Left renal cortex interstitium (tissue), 4 donors: Measurements from ENCODE around the gene DGKG. TPM values are rescaled to one million over a fixed set of nuclear protein-coding genes. Genes with fewer than 3 reads are reported as not detected.

Experiments
- DNase-seq, 4 donors: peaks; one replicate each; pipeline ENCODE4 v3.0.0-alpha.2; 2013; ENCODE audit warnings: low read depth in 4 of 4, low spot score in 2 of 4, missing footprints in 1 of 4
- polyA plus RNA-seq, 4 donors: library from polyadenylated mRNA; unstranded; fragments of 120-200 nt; gene quantifications; one replicate each; pipeline ENCODE4 v1.2.1, GENCODE V29; 2013; ENCODE audit not compliant: insufficient read length in 4 of 4

The DGKG gene
- polyA plus RNA-seq, 4 donors: 0.51 to 0.92 (median 0.71) TPM

- DNase-seq: no peak
These were observed 6.7 kb upstream of the DGKG start for GRCh38 chr3:186368717-186369116.

- no peak for DNase-seq
These were observed 6.1 kb upstream of the DGKG start for GRCh38 chr3:186368176-186368575.

GRCh38 chr3:186367631-186368030, 5.6 kb upstream of the DGKG start:
- no peak for DNase-seq

DNA sequence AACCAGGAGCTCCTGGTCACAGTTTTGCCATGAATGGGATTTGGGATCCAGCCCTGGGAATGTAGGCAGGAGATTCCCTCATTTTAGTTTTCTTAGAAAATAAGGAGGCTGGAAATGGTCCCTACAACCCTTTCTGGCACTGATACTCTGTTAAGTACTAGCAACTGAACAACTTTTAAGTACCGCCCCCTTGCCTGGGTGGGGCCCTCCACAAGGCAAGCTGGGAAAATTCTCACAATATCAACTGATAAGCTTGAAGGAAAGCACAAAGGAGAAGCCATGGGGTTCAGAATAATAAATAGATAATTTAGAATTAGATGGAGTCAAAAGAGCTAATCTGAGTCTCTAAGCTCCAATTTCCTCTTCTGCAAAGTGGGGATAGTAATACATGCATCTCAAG, 4.2 kb upstream of the DGKG start:
- no peak for DNase-seq

- no peak for DNase-seq
These were observed 3.4 kb upstream of the DGKG start for GRCh38 chr3:186365202-186365974.

- no peak for DNase-seq
These were observed 954 bp upstream of the DGKG start for GRCh38 chr3:186362988-186363387.

GRCh38 chr3:186362537-186362842, 456 bp upstream of the DGKG start:
- no peak for DNase-seq

DNA sequence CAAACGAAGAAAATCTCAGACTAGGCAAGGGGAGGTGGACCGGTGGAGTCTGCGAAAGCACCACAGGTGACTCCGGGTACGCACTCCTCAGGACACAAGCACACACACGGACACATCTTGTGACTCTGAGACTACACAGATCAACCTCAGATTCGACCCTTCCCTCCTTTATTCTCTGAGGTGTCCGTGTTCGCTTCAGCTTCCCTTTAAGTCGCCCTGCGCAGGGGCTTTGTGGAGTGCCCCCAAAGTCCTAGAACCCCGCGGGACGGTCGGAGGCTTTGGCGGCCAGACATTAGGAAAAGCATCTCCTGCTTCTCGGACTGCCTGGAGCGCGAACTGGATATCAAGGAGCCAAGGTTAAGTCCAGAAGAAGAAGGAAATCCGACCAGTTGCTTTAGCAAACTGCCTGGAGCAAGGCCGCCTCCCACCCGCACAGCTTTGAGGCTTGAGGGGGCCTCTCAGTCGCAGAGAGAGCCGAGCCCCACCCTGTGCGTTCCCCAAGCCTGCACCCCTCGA, 730 bp downstream of the DGKG start:
- no peak for DNase-seq

DNA sequence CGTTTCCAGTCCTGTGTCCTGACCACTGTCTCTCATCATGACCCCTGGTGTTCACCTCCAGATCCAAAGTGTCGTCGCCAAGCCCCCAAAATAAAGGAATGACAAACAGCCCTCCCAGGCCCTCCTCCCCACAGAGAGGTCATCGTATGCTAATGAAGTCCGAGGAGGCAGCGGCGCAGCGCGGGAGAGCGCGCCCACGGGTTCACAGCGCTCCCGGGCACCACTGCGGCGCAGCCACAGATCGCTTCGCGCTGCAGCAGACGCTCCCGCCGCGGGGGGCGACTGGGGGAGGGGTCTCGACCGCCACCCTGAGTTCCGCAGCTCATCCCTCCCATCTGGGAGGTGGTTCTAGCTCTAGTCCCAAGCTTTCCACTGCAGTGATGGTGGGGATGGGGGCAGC, 1.3 kb downstream of the DGKG start:
- DNase-seq: no peak

DNA sequence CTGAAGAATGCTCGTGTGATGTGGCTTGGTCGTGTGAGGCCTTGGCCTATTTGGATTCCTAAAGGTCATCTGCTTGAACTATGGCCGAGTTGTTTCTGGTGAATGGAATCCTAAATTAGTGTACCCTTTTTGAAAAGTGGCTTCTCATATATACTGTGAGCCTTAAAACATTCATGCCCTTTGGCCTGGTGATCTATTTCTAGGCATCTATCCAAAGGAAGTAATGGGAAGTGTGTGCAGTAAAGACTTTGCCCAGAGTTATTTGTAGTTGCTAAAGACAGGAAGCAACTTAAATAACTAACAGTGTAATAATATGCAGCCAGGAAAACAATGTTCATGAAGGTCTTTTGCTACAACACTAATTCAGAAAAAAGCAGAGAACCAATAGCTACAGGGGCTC, 3.0 kb downstream of the DGKG start:
- DNase-seq: no peak

DNA sequence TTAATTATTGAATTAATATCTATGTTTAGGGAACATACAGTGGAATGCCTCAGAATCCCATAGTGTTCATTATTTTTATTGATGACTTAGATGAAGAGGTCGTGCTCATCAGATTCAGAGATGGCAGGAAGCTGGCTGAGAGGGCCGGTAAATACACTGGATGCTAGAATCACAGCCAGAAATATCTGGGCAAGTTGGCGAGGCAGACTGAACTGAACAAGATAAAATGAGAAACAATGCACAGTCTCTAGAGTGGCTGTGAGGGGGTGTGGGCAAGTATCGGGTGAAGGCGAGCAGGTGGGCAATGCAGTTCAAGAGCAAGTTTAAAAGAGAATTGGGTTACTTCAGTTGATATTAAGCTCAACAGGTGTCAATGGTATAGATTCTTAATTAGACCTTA, 5.9 kb downstream of the DGKG start:
- no peak for DNase-seq

DNA sequence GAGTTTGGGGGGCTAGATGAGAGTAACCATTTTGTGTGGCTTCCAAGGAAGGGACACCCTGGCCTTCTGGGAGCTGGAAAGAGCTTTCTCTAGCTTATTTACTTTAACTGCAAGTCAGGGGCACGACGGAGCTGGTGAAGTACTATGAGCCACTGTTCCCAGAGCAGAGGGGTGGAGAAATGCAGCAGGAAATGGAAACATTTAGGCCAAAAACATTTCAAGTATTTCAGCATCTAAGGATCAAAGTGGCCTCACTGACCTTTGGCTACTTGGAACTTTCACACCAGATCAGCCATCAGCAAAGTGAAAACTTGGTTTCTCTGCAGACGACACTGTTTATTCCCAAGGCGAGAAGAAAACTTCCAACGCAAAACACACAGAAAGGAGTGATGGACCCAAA, 7.9 kb downstream of the DGKG start:
- DNase-seq: no peak

DNA sequence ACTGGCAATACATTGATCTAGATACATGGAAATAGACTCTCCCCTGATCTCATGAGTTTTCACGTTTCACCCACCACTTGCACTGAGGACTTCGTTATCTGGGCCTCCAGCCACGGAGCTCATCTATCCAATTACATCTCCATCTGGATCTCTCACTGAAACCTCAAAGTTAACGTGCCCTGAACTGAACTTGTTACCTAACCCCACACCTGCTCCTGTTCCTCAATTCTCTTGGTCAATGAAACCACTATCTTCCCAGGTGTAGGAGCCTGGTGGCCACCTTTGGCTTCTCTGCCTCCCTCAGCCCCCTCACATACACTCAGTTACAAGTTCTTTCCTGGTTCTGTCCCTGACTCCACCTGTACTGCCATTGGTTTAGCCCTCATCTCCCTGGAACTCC, 9.7 kb downstream of the DGKG start:
- DNase-seq: no peak

DNA sequence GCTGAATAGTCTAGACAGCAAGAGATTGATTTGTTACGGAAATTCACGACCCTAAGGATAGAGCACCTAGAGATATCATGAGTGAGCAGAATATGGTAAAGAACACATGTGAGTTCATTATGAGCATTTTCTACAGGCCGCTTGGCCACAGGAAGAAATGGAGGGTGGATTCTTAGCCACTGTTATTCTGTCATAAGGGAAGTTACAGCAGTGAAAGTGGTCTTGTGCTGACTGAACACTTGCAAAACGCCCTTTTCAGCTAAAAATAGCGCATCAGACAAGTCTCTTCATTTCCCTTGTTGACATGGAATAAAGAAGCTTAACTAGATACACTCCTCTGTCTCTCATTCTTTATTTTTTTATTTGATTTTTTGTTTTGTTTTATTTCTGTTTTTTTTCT, 19.8 kb downstream of the DGKG start:
- no peak for DNase-seq

DNA sequence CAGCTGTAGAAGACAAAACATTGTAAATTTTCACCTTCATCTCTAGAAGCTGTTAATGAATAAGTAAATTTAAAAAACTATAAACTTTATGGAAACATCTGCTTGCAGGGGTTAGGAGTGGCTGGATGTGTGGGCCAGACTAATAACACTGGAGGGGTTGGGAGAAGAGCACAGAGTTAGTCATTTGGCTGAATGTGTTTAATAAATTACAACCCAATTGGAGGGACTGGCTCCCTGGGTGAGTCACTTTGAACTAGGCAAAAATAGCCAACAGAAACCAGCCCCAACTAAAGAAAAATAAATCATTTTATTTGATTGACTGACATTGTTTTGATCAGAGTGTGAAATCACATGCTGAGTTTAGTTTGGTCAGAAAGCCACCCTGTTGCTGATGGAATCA, 21.8 kb downstream of the DGKG start:
- DNase-seq: no peak

DNA sequence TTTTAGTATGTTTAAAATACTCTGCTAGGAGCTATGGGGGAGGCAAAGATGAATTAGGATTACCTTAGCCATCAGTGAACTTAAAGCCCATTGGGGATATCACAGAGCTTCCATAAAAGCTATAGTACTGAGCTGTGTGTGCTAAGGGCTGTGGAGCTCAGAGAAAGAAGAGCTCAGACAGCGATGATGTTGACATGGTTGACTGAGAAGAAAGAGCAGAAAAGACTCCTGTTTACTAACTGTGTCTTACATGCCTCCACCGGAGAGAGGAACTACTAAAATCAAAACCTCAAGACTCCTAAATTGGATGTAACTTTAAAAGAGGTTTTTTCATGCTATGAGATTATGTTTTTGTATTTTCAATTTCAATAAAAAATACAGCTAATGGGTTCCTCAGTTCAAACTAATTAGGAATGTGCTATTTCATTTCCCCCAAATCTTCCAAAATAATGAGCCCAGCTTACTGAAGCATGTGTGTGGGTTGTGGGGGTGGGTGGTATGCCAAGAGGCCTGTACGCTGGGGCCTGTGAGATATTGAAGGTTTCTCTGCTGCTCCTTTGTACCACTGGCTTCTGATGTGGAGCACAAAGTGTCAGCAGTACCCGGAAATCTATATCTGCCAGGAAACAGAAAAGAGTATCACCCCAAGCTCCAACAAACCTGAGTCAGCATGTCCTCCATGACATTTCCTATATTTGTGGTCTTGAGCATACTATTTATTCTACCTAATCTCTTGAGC, 22.7 kb downstream of the DGKG start:
- DNase-seq: no peak

DNA sequence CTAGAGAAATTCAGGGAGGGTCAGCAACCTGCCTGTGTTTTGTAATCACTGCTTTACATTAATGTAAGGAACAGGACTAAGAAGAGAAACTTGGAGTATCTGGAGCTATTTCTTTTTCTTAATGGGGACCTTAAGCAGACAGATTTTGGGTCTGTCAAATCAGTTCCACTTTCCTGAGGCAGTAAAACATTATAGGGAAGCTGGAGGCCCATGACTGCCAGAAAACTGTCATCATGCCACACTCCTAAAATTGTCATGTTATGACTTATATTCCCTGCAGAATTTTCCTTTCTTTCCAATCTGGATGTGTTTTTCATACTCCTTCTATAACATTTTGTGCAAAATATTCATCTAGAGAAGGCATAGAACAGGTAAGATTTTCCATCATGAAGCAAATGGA, 28.8 kb downstream of the DGKG start:
- DNase-seq: no peak

GRCh38 chr3:186330772-186331460, 31.1 kb downstream of the DGKG start:
- DNase-seq: no peak

GRCh38 chr3:186329589-186329988, 32.4 kb downstream of the DGKG start:
- no peak for DNase-seq

DNA sequence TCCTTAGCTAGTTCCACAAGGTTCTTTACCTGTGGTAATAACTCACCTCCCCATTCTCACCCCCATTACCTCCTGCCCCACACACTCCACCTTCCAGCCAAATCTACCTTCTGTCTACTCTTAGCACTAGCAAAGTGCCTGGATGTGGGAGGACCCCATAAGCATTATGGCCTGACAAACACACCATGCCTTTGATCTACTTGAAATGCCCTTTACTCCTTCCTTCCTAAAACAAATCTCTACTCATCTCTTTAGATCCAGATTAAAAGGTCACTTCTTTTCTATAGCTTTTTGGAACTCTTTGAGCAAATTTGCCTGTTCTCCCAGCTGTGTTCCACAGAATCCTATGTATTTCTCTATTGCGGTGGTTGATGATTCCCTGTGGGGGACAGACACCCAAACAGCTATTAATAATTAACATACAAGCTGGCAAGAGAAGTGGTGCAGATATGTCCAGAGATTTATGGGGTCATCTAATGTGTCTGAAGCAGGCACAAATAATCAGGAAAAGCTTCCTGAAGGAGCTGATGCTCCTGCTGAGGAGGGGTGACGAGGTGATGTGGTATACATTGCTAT, 34.0 kb downstream of the DGKG start:
- DNase-seq: no peak

GRCh38 chr3:186322761-186323160, 39.3 kb downstream of the DGKG start:
- DNase-seq: no peak
